22Rv1 (cell line): ENCODE measurements around the gene OSBPL7.

Source experiments
- H3K27ac ChIP-seq: fragments of 450-650 bp; 2 replicates; pipeline ENCODE4 v1.5.1; 2017
- CTCF ChIP-seq: fragments of 450-650 bp; IDR thresholded peaks from 2 replicates; pipeline ENCODE4 v1.5.1; 2017; ENCODE audit warnings: mild to moderate bottlenecking
- ZFX ChIP-seq: fragments of 450-650 bp; IDR thresholded peaks from 2 replicates; pipeline ENCODE4 v1.6.1; 2017; ENCODE audit warnings: antibody characterized with exemption, borderline replicate concordance

The OSBPL7 gene

GRCh38 chr17:47808036-47808829, 13.4 kb downstream of the OSBPL7 start:
- H3K27ac ChIP-seq: no peak overlapping the region
- TF ChIP-seq CTCF (no peak), ZFX (no peak)

- TF ChIP-seq ZFX: no peak
- no peak for TF ChIP-seq CTCF
- no peak overlapping the region for H3K27ac ChIP-seq
These were observed 14.2 kb downstream of the OSBPL7 start for GRCh38 chr17:47807421-47807820.

GRCh38 chr17:47806913-47807255, 14.7 kb downstream of the OSBPL7 start:
- TF ChIP-seq CTCF: no peak
- TF ChIP-seq ZFX: no peak
- no peak overlapping the region for H3K27ac ChIP-seq

GRCh38 chr17:47806026-47806912, 15.3 kb downstream of the OSBPL7 start:
- H3K27ac ChIP-seq: no peak overlapping the region
- TF ChIP-seq ZFX (no peak), CTCF (no peak)

GRCh38 chr17:47804461-47804860, 17.1 kb downstream of the OSBPL7 start:
- H3K27ac ChIP-seq: no peak overlapping the region
- TF ChIP-seq ZFX: no peak
- no peak for TF ChIP-seq CTCF

- no peak for TF ChIP-seq ZFX
- TF ChIP-seq CTCF: no peak
- H3K27ac ChIP-seq: no peak overlapping the region
These were observed 17.8 kb downstream of the OSBPL7 start for GRCh38 chr17:47803751-47804150.

- TF ChIP-seq CTCF (no peak), ZFX (no peak)
- no peak overlapping the region for H3K27ac ChIP-seq
These were observed 18.4 kb downstream of the OSBPL7 start for GRCh38 chr17:47803201-47803600.
